AML-193 (cell line): ENCODE measurements around the gene ERCC3.
"Not testable (repeated sequence)": the region's sequence is repeated elsewhere in the genome, so short reads cannot be mapped to it uniquely, and the experiment has no call there.

Experiments
- DNase-seq, 2 experiments: peaks; one replicate each; lab custom pipeline; 2025; lab: John Stamatoyannopoulos, UW

The ERCC3 gene

DNA sequence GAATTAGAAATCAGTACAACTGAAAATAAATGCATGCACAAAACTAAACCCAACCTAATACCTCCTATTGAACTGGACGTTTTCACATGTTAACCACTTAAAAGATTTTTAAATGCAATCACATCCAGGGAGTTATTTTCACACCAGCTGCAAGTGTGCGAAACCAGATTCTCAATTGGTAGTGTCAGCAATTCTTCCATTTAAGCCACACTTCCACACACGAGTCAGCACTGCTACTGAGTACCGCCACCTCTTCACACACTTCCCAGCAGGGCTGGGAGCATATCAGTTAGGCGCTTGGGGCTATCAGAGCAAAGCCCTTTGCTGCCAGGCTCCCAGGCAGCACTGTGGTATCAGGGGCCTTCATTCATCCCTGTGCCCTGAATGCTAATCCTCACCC, 14.2 kb downstream of the ERCC3 start:
- no peak for DNase-seq

DNA sequence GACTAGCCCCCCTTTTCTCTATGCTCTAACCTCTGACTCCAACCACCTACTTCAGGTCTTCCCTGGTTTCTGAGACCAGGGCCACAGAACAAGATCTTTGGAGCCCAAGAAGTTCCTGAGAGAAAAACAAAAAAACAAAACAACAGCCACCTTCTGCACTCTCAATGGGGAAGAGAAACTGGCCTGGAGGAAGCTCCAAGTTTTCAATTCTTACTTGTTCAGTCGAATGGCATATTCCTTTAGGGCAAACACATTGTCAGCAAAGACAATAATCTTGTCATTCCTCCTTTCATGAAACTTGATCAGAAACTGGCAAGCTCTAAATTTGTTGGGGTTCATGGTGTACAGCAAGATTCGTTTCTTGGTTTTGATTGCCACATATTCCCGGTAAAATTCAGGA, 15.0 kb downstream of the ERCC3 start:
- DNase-seq, result no peak

DNA sequence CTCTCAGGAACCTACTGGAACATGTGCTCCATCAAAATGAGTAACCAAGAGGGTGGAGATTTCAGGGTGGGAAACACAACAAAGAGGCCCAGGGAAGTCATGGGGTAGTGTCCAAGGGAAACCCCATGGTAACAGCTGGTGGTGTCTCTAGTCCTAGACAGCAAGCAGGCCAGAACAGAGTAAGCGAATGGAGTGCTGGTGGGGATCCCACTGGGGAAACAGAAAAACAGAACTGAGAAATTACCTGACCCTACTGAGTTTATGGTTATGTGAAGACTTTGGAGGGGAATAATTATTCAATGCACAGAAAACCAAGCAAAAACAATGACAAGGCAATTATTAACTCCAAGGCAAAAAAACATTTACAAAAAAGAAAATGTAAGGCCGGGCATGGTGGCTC, 16.9 kb downstream of the ERCC3 start:
- DNase-seq, result no peak

DNA sequence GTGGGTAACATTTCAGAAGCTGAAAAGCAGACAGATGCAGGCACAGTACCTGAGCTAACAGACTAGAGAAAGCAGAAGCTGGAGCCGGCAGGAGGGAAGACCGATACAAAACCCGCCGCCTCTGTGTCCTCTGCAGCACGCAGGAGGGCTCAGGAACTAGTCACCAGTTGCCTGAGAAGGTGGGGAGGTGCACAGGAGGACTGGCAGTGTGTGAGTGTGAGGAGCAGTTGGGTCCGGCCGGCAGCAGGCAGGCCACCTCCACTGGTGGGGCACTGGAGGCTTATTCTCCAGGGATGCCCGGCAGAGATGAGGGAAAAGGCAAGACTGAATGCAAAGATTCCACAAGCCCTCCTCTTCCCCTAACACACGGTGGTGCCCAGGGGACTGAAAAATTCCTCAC, 18.2 kb downstream of the ERCC3 start:
- DNase-seq, result no peak

DNA sequence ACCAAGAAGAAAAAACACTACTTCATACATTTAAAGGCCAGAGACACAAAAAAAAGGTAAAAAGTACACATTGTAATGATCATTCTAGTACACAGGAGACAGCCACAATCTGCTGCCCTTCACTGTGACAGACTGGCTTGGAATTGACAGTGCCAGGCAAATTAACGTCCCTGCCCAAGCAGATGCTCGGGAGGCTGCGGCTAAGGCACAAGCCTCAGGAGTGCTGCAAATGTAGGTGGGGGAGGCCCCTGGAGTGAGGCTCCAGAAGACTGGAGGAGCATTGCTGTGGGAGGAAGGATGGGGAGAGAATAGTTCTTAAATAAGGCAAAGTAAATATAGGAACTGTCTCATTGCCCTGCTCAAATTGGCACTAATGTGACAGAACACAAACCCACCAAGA, 18.6 kb downstream of the ERCC3 start:
- DNase-seq, result no peak

DNA sequence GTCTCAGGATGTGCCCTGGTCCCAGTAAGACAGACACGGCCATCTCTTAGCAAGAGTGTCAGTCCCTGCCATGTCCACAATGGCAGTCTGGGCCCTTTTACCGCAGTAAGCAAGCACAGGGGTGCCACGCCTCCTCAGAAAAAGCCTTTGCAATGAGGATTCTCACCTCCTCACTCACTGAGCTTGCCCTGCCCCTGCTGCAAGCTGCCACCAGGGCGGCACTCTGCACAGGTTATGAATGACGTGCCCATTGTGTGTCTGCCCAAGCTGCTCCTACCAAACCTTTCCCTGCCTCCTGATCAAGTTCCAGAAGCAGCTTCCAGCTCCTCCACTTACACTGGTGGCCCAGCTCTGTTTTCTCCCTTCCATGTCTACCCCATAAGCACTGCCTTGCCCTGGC, 23.3 kb downstream of the ERCC3 start:
- DNase-seq, result no peak

DNA sequence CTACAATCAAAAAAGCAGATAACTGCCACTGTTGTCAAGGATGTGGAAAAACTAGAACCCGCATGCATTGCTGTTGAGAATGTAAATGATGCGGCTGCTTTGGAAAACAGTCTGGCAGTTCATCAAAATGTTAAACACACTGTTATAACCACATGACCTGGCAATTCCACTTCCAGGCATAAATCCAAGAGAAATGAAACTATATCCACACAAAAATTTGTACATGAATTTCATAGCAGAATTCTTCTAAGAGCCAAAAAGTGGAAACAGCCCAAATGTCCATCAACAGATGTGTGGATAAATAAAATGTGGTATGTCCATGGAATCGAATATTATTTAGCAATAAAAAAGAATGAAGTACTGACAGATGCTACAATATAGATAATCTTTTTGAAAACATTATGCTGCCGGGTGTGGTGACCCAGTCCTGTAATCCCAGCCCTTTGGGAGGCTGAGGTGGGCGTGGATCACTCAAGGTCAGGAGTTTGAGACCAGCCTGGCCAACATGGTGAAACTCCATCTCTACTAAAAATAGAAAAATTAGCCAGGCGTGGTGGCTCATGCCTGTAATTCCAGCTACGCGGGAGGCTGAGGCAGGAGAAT, 32.0 kb downstream of the ERCC3 start:
- DNase-seq, result no peak

DNA sequence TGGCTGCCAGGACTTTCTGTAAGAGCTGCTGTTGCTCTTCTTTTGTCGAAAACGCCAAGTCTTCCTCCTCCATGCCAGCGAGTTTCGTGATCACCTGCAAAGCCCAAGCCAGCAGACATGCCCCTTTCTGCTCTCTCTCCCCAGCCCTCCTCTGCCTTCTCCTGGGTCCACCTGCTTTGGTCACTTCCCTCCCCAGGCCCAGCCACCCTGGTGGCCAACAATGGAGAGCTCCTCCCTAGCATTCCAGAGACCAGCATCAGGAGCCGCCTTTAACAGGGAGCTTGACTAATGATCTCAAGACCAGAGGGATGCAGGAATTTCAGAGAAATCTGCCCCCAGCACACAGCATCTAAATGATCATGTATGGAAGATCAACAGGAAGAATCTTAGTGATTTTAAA, 34.6 kb downstream of the ERCC3 start:
- DNase-seq, result no peak

DNA sequence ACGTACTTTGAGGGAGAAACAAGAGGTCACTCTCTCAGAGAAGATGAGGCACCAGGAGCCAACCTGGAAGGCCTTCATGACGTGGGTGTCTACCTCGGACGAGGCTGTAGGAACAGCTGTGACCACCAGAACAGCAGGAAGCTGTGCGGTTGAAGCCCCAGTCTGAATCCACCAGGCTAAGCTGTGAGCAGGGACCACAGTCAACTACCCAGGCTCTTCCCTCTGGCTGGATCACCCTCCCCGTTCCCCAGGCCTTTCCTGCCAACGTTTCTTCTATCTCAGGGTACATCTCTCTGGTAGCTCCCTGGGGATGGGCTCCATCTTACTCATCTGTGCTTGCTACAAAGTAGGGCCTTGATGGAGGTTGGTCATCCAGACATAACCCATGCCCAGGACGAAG, 37.1 kb downstream of the ERCC3 start:
- no peak for DNase-seq

DNA sequence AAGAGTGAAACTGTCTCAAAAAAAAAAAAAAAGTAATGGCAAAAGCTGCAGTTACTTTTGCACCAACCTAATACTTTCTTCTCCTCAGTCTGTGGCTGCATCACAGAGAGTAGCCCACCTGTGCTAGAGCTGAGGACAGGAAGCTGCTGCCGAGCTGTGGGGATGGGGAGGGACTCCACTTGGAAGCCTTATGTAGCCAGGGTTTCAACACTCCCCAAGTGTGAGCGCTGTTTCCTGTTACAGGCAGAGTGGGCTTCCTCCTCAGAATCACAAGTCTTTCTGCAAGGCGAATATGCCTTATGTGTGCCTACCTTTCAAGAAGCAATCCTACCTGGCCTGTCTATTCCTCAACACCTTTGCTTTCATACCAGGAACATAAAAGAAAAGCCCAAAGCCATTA, 37.6 kb downstream of the ERCC3 start:
- no peak for DNase-seq

DNA sequence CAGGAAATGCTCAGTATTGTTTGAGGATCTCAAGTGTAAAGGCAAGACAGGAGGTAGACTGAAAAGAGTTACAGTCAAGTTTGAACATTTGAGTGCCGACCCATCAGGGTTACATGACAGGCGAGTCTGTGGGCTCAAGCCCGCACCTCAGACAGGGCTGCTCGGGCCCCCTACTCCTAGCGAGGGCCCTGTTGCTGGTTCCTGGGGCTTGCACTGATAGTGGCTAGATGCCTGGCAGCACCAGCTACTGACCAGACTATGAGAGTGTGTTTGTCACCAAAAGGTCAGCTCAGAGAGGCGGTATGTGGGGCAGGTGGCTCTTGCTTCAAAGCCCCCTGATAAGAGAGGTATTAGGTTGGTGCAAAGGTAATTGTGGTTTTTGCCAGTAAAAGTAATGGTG, 38.2 kb downstream of the ERCC3 start:
- DNase-seq, result no peak

DNA sequence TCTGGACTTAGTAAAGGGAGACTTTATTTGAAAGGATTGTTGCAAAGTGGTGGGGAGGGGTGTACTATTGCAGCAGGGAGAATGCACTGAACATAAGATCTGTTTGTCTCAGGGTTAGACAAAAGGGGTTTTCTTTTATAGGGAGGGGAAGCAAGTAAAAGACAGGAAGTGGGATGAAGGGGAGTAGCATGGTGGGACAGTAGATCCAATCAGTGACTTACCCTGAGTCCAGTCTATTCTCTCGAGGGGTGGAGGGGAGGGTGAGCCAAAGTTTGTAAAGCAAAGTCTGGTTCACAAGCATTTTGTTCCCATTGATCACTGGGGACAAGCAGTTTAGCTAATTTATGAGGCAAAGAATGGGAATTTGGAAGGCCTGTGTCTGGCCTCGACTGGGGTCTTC, 38.8 kb downstream of the ERCC3 start:
- no peak for DNase-seq

DNA sequence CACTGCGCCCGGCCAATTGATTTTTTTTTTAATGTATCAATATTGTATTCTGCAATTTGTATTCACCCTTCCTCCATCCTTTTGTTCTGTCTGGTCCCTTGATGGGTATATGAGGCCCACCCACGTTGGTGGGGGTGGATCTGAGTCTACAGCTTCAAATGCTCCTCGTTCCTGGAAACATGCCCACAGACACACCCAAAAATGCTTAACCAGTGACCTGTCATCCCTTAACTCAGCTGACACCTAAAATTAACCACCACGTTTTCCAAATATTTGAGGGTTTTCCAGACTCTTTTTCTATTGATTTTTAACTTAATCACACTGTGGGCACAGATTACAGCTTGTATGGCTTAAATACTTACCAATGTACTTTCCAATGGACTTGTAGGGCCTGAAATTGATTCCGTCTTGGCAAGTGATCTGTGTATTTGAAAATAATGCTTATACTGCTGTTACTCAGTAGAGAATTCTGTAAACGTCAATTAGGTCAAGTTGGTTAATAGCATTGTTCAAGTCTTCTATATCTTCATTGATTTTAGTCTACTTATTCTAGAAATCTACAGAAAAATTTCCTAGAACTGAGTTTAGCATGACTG, 39.5 kb downstream of the ERCC3 start:
- no peak for DNase-seq

DNA sequence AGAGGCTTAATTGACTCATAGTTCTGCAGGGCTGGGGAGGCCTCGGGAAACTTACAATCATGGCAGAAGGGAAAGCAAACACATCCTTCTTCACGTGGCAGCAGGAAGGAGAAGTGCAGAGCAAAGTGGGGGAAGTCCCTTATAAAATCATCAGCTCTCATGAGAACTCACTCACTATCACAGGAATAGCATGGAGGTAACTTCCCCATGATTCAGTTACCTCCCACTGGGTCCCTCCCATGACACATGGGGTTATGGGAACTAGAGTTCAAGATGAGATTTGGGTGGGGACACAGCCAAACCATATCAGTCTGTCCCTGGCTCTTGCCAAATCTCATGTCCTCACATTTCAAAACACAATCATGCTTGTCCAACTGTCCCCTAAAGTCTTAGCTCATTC, 52.8 kb downstream of the ERCC3 start:
- not testable (repeated sequence) for DNase-seq

DNA sequence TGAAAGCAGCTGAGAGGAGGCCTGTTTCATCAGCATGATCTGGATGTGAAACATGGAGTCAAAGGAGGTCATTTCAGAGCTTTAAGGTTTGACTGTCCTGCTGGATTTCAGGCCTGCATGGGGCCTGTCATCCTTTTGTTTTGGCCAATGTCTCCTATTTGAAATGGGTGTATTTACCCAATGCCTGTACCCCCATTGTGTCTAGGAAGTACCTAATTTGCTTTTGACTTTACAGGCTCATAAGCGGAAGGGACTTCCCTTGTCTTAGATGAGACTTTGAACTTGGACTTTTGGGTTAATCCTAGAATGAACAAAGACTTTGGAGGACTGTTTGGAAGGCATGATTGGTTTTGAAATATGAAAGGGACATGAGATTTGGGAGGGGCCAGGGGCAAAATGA, 54.5 kb downstream of the ERCC3 start:
- DNase-seq, result no peak

DNA sequence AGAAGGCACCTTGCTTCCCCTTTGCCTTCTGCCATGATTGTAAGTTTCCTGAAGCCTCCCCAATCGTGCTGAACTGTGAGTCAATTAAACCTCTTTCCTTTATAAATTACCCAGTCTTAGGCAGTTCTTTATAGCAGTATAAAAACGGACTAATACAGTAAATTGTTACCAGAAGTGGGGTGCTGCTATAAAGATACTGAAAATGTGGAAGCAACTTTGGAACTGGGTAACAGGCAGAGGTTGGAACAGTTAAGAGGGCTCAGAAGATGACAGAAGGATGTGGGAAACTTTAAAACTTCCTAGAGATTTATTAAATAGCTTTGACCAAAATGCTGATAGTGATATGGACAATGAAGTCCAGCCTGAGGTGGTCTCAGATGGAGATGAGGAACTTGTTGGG, 56.2 kb downstream of the ERCC3 start:
- DNase-seq, result not testable (repeated sequence)

DNA sequence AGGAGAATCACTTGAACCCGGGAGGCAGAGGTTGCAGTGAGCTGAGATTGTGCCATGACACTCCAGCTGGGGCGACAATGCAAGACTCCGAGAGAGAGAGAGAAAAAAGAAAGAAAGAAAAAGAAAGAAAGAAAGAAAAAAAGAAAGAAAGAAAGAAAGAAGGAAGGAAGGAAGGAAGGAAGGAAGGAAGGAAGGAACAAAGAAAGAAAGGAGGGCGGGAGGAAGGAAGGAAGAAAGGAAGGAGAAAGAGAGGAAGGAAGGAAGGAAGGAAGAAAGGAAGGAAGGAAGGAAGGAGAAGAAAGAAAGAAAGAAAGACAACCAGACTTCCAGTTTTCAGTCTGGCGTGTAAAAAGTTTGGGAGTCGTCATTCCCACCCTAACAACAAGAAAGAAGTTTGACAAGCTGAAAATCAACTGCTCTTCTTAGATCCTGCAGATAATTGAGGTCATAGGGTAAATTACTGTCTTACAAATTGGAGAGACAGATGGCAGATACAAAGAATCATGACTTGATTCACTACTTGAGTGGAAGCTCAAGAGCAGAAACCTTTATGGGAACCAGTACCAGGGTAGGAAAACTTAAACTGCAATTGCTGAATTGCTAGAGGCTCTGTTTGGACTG, 58.8 kb downstream of the ERCC3 start:
- no peak for DNase-seq

DNA sequence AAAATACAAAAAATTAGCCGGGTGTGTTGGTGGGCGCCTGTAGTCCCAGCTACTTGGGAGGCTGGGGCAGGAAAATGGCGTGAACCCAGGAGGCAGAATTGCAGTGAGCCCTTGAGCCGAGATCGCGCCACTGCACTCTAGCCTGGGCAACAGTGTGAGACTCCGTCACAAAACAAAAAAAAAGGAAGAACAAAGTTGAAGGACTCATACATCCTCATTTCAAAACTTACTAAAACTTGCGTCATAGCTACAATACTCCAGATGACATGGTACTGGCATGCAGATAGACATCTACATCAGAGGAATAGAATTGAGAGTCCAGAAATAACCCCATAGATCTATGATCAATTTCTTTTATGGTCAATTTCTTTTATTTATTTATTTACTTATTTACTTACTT, 60.2 kb downstream of the ERCC3 start:
- peak; percentile 71 for DNase-seq

DNA sequence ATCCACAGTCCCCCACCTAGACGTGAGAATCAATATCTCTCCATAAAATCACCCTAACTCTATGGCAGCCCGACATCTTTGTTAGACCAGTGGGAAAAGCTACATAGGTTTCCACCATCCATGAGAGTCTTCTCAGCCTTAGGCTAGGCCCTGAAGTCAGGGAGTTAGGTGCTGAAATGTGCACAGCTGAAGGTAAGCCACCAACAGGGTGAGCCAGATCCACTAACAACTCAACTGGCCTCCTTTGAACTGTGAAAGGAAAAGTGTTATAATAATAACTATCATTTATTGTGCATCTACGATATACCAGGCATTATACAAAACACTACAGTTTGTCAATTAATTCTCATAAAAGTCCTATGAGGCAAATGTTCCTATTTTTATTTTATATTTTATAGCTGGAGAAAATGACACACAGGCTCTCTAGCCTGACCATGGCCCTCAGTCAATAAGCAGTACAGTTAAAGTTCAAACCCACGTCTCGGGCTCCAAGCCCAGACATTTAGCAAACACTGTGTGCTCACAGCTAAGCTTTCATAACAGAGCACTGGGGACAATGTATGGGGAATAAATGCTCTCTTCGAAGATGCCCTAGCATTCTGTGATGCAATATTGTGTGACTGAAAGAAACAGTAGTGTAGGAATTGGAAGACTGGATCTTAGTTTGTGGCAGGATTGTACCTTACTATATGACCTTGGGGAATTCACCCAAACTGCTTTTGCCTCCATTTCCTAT, 62.6 kb downstream of the ERCC3 start:
- no peak for DNase-seq

DNA sequence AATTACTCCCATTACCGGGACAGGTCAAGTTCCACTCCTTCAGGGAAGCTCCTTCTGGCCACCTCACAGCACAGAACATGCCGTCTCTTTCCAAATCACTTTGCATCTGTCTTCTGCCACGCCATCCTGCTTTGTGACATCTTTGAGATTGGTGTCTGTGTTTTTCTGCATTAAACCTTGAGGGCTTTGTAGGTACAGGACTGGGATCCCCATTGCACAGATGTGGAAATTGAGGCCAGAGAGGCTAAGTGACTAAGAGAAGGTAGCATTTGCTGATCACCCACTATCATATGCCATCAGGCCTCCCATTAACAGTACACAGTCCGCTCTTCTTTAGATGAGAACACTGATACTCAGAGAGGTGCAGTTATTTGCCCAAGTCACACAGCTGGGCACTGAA, 64.4 kb downstream of the ERCC3 start:
- no peak for DNase-seq

DNA sequence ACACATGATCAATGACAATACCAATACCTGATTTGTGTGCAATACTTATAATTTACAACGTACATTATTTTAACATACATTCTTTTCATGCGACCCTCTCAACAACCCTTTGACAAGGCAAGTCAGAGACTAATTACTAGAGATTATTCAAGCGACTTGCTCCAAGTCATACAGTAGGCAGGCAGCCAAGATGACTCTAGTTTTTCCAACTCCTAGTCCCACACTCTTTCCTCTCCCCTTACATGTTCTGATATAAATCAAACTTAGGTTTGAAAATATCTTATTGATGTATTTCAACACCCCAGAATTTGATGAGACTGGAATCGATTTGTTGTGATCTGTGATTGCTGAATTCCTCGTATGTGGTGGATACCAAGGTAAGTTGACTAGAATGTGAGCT, 65.8 kb downstream of the ERCC3 start:
- no peak for DNase-seq

DNA sequence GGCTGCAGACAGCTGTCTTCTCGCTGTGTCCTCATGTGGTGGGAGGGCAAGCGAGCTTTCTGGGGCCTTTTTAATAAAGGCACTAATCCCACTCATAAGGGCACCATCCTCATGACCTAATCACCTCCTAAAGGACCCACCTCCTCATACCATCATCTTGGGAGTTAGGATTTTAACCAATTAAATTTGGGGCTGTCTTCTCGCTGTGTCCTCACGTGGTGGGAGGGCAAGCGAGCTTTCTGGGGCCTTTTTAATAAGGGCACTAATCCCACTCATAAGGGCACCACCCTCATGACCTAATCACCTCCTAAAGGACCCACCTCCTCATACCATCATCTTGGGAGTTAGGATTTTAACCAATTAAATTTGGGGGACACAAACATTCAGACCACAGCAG, 66.7 kb downstream of the ERCC3 start:
- not testable (repeated sequence) for DNase-seq

DNA sequence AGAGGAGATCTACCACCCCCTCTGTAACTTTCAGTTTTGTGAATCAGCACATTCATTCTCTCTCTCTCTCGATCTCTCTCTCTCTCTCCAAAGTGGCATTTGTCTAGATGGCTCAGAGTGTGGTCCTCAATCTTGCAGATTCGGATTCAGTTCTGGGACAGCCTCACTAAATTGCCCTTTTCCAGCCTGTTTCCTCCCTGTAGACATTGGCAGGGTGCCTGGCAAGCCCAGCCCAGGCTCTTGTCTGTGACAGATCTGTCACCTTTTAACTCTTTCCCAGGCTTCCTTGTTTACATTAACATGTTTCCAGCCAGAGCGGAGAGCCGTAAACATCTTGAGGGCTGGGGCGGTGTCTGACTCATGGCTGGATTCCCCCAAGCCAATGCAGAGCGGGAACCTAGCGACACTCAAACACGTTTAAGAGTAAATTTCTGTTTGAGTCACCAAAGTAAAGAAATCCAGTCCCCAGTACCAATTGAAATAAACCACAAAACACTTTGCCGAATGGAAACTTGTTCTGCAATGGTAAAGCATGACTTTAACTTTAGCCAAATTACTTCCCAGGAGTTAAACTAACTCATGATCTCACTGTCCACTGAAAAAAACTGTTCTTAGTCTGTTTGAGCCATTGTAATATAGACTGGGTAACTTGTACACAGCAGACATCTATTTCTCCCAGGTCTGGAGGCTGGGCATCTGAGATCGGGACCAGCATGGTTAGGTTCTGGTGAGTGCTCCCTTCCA, 67.3 kb downstream of the ERCC3 start:
- no peak for DNase-seq
